ENCODE data around the gene CEP97.

CEP97 gene

GRCh38 chr3:101781166-101781565, 56.8 kb downstream of the CEP97 start:
- H3K4me3 ChIP-seq (ENCODE audit: low read length): peak overlapping the region; percentile 89
- no peaks in the 10 kb centered on the region for H3K9me3 ChIP-seq (ENCODE audit: insufficient read depth, low read depth, low read length)
- H3K4me1 ChIP-seq (ENCODE audit: insufficient read depth, low read length): peaks cover 17% of the 10 kb centered on the region
- H3K36me3 ChIP-seq (ENCODE audit: insufficient read depth, low read depth, low read length): peaks cover 30% of the 10 kb centered on the region
- H3K9ac ChIP-seq (ENCODE audit: low read depth, low read length): peak overlapping the region; percentile 28; the same call in 1 of the 2 replicates
- H3K27me3 ChIP-seq (ENCODE audit: insufficient read depth, low read length): peaks cover 8% of the 10 kb centered on the region
- H3K27ac ChIP-seq (ENCODE audit: low read length): no peak overlapping the region

DNA sequence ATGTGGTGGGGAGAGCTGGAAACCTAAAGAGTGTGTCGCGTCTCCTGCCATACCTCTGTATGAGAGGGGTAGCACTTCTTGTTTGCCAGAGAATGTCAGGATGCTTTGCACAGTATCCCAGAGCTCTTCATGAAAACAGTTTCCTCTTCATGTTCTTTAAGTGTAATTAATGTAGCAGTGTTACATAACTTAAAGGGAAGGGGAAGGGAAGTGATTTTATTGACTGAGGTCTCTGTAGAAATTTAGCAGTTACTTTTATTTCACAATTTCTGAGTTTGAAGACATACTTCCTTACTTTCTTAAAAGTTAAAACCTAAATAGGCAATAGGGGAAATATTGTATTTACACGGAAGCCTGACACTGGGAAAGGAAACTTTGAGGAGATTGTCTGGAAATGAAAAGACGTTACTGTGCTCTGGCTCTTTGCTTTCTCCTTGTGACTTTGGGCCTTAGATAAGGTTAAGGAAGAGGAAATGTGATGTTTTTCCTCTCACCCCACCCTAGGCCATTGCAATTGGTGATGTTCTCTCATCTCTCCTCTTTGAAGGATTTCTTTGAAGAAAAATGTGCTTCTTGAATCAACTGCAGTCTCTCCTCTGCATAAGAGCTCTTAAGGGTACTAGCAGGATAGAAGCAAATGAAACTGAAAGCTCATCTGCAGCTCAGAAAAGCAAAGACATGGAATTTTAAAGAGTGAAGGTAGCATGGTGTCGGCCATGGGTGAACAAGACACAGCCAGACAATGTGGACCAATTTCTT, 60.6 kb downstream of the CEP97 start:
- H3K4me1 ChIP-seq (ENCODE audit: insufficient read depth, low read length): peaks cover 16% of the 10 kb centered on the region
- H3K9ac ChIP-seq (ENCODE audit: low read depth, low read length): no peak overlapping the region
- H3K36me3 ChIP-seq (ENCODE audit: insufficient read depth, low read depth, low read length): peaks cover 64% of the 10 kb centered on the region
- H3K27me3 ChIP-seq (ENCODE audit: insufficient read depth, low read length): no peaks in the 10 kb centered on the region
- no peak overlapping the region for H3K27ac ChIP-seq (ENCODE audit: low read length)
- no peaks in the 10 kb centered on the region for H3K9me3 ChIP-seq (ENCODE audit: insufficient read depth, low read depth, low read length)
- no peak overlapping the region for H3K4me3 ChIP-seq (ENCODE audit: low read length)

DNA sequence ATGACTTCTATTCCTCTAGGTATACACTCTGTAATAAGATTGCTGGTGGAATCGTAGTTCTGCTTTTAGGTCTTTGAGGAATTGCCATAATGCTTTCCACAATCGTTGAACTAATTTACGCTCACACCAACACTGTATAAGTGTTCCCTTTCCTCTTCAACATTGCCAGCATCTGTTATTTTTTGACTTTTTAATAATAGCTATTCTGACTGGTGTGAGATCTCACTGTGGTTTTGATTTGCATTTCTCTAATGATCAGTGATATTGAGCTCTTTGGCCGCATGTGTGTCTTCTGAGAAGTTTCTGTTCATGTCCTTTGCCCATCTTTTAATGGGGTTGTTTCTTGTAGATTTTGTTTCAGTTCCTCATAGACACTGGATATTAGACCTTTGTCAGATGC, 67.4 kb downstream of the CEP97 start:
- no peak overlapping the region for H3K9ac ChIP-seq (ENCODE audit: low read depth, low read length)
- H3K27ac ChIP-seq (ENCODE audit: low read length): no peak overlapping the region

GRCh38 chr3:101796077-101796680, 71.8 kb downstream of the CEP97 start:
- Histone ChIP-seq H3K4me3 (ENCODE audit: low read length) (no peak overlapping the region), H3K27me3 (ENCODE audit: insufficient read depth, low read length) (no peaks in the 10 kb centered on the region), H3K27ac (ENCODE audit: low read length) (no peak overlapping the region), H3K9me3 (ENCODE audit: insufficient read depth, low read depth, low read length) (no peaks in the 10 kb centered on the region), H3K9ac (ENCODE audit: low read depth, low read length) (no peak overlapping the region), H3K4me1 (ENCODE audit: insufficient read depth, low read length) (peaks cover 4% of the 10 kb centered on the region), H3K36me3 (ENCODE audit: insufficient read depth, low read depth, low read length) (peaks cover 30% of the 10 kb centered on the region)

More for the DNA sequence above, 67.4 kb downstream of the CEP97 start:
- Histone ChIP-seq H3K36me3 (ENCODE audit: insufficient read depth, low read depth, low read length) (peaks cover 64% of the 10 kb centered on the region), H3K4me3 (ENCODE audit: low read length) (no peak overlapping the region), H3K4me1 (ENCODE audit: insufficient read depth, low read length) (peaks cover 4% of the 10 kb centered on the region; the same call in 1 of the 2 replicates), H3K27me3 (ENCODE audit: insufficient read depth, low read length) (no peaks in the 10 kb centered on the region), H3K9me3 (ENCODE audit: insufficient read depth, low read depth, low read length) (no peaks in the 10 kb centered on the region)

DNA sequence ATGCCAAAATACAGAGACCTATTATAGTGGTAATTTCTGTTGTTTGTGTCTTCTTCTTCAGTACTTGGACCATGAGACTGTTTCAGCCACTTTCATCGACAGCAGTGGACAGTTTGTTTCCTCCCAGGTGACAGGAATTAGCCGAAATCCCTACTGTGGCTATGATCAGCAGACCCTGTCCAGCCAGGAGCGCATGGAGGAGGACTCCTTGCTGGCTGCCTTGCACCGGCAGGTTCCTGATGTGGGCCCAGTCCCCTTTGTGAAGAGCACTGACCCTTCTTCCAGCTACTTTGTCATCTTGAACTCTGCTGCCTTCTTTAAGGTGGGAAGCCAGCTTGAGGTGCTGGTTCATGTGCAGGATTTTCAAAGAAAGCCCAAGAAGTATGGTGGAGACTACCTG, 76.8 kb downstream of the CEP97 start:
- peaks cover 28% of the 10 kb centered on the region; the same call in 1 of the 2 replicates for H3K36me3 ChIP-seq (ENCODE audit: insufficient read depth, low read depth, low read length)
- no peaks in the 10 kb centered on the region for H3K9me3 ChIP-seq (ENCODE audit: insufficient read depth, low read depth, low read length)
- H3K27ac ChIP-seq (ENCODE audit: low read length): no peak overlapping the region
- H3K27me3 ChIP-seq (ENCODE audit: insufficient read depth, low read length): no peaks in the 10 kb centered on the region
- H3K4me1 ChIP-seq (ENCODE audit: insufficient read depth, low read length): no peaks in the 10 kb centered on the region; the same call in 1 of the 2 replicates
- no peak overlapping the region for H3K4me3 ChIP-seq (ENCODE audit: low read length)
- no peak overlapping the region for H3K9ac ChIP-seq (ENCODE audit: low read depth, low read length)

DNA sequence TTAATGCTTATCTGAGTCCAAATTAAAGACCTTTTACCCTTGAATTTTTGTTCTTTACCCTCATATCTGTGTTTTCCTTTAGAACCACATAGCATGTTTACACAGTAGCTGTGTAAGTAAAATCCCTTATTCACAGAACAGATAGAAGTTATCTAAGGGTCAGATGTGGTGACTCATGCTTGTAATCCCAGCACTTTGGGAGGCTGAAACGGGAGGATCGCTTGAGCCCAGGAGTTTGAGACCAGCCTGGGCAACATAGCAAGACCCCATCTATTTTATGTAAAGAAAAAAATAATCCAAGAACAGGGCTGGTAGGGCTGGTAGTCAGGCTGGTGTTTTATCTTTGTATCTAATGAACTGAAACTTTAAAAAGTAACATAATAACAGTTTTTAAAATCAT, 77.8 kb downstream of the CEP97 start:
- Histone ChIP-seq H3K4me1 (ENCODE audit: insufficient read depth, low read length) (no peaks in the 10 kb centered on the region; the same call in 1 of the 2 replicates), H3K27ac (ENCODE audit: low read length) (no peak overlapping the region), H3K36me3 (ENCODE audit: insufficient read depth, low read depth, low read length) (peaks cover 25% of the 10 kb centered on the region; the same call in 1 of the 2 replicates), H3K27me3 (ENCODE audit: insufficient read depth, low read length) (no peaks in the 10 kb centered on the region), H3K9me3 (ENCODE audit: insufficient read depth, low read depth, low read length) (no peaks in the 10 kb centered on the region), H3K9ac (ENCODE audit: low read depth, low read length) (no peak overlapping the region), H3K4me3 (ENCODE audit: low read length) (no peak overlapping the region)

DNA sequence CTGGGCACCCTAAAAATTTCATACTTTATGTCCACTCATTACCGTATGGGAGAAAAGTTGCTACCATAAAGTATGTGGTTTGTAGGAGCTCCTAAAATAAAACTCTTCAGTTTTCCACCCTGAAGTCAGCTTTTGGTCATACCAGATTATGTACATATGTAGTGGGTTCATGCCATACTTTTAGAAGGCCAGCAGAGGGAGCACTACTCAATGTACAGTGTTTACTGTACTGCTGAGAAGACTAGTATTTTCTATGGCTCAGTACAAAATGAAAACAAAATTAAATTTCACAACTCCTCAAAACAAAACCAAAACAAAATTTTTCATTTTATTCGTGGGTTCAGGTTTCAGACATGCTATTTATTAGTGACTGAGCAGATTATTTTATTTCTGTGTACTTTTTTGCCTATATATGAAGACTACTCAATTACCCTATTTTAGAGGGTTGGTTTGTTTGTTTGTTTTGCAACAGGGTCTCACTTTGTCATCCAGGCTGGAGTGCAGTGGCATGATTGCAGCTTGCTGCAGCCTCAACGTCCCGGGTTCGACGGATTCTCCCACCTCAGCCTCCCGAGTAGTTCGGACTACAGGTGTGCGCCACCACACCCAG, 78.9 kb downstream of the CEP97 start:
- H3K4me3 ChIP-seq (ENCODE audit: low read length): no peak overlapping the region
- no peaks in the 10 kb centered on the region for H3K9me3 ChIP-seq (ENCODE audit: insufficient read depth, low read depth, low read length)
- no peak overlapping the region for H3K27ac ChIP-seq (ENCODE audit: low read length)
- H3K9ac ChIP-seq (ENCODE audit: low read depth, low read length): no peak overlapping the region
- peaks cover 25% of the 10 kb centered on the region; the same call in 1 of the 2 replicates for H3K36me3 ChIP-seq (ENCODE audit: insufficient read depth, low read depth, low read length)
- no peaks in the 10 kb centered on the region for H3K27me3 ChIP-seq (ENCODE audit: insufficient read depth, low read length)
- no peaks in the 10 kb centered on the region; the same call in 1 of the 2 replicates for H3K4me1 ChIP-seq (ENCODE audit: insufficient read depth, low read length)

GRCh38 chr3:101803939-101804338, 79.5 kb downstream of the CEP97 start:
- Histone ChIP-seq H3K4me1 (ENCODE audit: insufficient read depth, low read length) (no peaks in the 10 kb centered on the region; the same call in 1 of the 2 replicates), H3K36me3 (ENCODE audit: insufficient read depth, low read depth, low read length) (peaks cover 25% of the 10 kb centered on the region; the same call in 1 of the 2 replicates), H3K4me3 (ENCODE audit: low read length) (no peak overlapping the region), H3K27ac (ENCODE audit: low read length) (no peak overlapping the region), H3K9ac (ENCODE audit: low read depth, low read length) (no peak overlapping the region), H3K27me3 (ENCODE audit: insufficient read depth, low read length) (no peaks in the 10 kb centered on the region), H3K9me3 (ENCODE audit: insufficient read depth, low read depth, low read length) (no peaks in the 10 kb centered on the region)

DNA sequence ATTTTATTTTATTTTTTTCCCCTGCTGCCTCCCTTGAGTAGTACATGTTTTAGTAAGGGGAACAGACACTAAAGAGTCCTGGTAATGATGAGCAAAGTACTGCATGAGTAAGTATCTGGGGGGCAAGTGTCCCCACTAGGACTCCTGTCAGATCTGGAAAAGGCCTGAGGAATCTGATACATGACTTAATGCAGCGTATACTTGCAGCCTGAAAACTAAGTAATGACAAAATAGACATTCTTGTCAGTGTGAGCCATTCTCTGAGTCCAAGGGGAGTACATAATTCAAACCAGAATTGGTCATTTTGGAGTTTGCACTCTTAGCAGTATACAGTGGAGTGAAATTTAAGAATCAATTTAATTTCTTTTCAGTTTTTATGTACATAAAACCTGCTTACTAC, 82.1 kb downstream of the CEP97 start:
- Histone ChIP-seq H3K4me3 (ENCODE audit: low read length) (no peak overlapping the region), H3K9ac (ENCODE audit: low read depth, low read length) (no peak overlapping the region), H3K27ac (ENCODE audit: low read length) (no peak overlapping the region), H3K9me3 (ENCODE audit: insufficient read depth, low read depth, low read length) (no peaks in the 10 kb centered on the region), H3K4me1 (ENCODE audit: insufficient read depth, low read length) (no peaks in the 10 kb centered on the region), H3K36me3 (ENCODE audit: insufficient read depth, low read depth, low read length) (peaks cover 21% of the 10 kb centered on the region; the same call in 1 of the 2 replicates), H3K27me3 (ENCODE audit: insufficient read depth, low read length) (no peaks in the 10 kb centered on the region)

DNA sequence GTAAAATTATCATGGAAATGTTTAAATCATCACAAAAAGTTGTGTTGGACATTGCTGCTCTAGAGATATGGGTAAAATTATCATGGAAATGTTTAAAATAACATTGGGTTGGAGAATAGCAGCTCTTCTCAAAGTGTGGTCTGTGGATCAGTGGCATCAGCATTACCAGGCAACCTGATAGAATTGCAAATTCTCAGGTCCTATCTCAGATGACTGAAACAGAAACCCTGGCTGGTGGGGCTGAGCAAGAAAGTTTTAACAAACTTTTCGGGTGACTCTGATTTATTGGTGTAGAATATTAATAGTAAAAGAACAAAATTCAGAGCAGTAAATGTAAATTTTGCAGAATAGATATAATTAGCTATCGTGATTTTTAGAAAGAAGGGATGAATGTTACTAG, 83.5 kb downstream of the CEP97 start:
- Histone ChIP-seq H3K4me1 (ENCODE audit: insufficient read depth, low read length) (no peaks in the 10 kb centered on the region), H3K27me3 (ENCODE audit: insufficient read depth, low read length) (no peaks in the 10 kb centered on the region), H3K36me3 (ENCODE audit: insufficient read depth, low read depth, low read length) (peaks cover 9% of the 10 kb centered on the region; the same call in 1 of the 2 replicates), H3K9ac (ENCODE audit: low read depth, low read length) (no peak overlapping the region), H3K4me3 (ENCODE audit: low read length) (no peak overlapping the region), H3K9me3 (ENCODE audit: insufficient read depth, low read depth, low read length) (no peaks in the 10 kb centered on the region), H3K27ac (ENCODE audit: low read length) (no peak overlapping the region)

- Histone ChIP-seq H3K9ac (ENCODE audit: low read depth, low read length) (no peak overlapping the region), H3K9me3 (ENCODE audit: insufficient read depth, low read depth, low read length) (no peaks in the 10 kb centered on the region), H3K27ac (ENCODE audit: low read length) (no peak overlapping the region), H3K36me3 (ENCODE audit: insufficient read depth, low read depth, low read length) (no peaks in the 10 kb centered on the region), H3K4me1 (ENCODE audit: insufficient read depth, low read length) (peaks cover 3% of the 10 kb centered on the region; the same call in 1 of the 2 replicates), H3K4me3 (ENCODE audit: low read length) (no peak overlapping the region), H3K27me3 (ENCODE audit: insufficient read depth, low read length) (no peaks in the 10 kb centered on the region)
Observed at GRCh38 chr3:101809178-101810021, 85.0 kb downstream of the CEP97 start.

Data from iPS-20b (cell line).